ENCODE results near the gene LRCH2.

LRCH2 gene, protein sequence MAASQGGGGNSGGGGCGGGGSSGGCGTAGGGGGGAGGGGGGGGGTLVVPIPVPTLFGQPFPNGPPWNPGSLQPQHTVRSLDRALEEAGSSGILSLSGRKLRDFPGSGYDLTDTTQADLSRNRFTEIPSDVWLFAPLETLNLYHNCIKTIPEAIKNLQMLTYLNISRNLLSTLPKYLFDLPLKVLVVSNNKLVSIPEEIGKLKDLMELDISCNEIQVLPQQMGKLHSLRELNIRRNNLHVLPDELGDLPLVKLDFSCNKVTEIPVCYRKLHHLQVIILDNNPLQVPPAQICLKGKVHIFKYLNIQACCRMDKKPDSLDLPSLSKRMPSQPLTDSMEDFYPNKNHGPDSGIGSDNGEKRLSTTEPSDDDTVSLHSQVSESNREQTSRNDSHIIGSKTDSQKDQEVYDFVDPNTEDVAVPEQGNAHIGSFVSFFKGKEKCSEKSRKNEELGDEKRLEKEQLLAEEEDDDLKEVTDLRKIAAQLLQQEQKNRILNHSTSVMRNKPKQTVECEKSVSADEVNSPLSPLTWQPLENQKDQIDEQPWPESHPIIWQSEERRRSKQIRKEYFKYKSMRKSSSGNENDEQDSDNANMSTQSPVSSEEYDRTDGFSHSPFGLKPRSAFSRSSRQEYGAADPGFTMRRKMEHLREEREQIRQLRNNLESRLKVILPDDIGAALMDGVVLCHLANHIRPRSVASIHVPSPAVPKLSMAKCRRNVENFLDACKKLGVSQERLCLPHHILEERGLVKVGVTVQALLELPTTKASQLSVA

DNA sequence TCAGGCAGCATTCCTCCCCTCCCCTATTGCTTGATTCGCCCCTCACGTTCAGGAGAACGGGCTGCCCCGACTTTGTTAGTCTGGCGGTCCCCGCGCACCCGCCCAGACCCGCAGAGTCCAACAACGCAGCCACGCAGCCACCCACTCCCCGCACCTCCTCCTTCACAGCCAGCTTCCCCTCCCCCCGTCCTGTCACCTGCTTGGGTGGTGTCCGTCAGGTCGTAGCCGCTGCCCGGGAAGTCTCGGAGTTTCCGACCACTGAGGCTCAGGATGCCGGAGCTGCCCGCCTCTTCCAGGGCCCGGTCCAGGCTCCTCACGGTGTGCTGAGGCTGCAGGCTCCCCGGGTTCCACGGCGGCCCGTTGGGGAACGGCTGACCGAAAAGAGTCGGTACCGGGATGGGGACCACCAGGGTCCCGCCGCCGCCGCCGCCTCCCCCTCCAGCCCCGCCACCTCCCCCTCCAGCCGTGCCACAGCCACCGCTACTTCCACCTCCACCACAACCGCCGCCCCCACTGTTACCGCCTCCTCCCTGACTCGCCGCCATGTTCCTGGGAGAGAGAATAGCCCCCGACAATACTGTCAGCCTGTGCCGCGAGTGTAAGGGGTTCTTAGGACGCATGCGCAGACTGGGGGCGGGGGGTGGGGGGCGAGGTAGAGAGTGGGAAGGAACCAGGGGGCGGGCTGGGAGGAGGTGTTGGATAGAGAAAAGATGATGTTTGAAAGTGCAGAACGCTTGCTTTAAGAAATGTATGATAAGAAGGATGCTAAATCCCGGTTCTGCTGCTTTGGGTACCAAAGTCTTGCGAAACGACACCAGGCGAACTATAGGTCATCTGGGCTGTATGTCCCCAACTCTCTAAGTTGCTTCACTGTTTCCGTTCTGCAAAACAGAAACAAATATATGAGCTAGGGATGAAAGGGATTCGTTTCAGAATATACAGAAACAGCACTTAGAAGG is at the start of gene LRCH2:
Gene LRCH2 (minus strand): TSS at position 600 of the 959 bp plus-strand sequence. CDS start 55 bp downstream, at position 545.
- Histone ChIP-seq H3K4me1 (ENCODE audit: control insufficient read depth, insufficient read depth, low read length) (no peaks in the 10 kb centered on the region), H3K9me3 (ENCODE audit: control insufficient read depth, low read length) (no peaks in the 10 kb centered on the region), H3K4me3 (ENCODE audit: low read length) (no peak within 1 kb of the TSS), H3K27me3 (ENCODE audit: control insufficient read depth, insufficient read depth, low read length) (peaks cover 6% of the 10 kb centered on the region), H3K36me3 (ENCODE audit: control insufficient read depth, insufficient read depth, low read length) (no peaks in the 10 kb centered on the region), H3K9ac (ENCODE audit: low read length) (no peak within 1 kb of the TSS)

DNA sequence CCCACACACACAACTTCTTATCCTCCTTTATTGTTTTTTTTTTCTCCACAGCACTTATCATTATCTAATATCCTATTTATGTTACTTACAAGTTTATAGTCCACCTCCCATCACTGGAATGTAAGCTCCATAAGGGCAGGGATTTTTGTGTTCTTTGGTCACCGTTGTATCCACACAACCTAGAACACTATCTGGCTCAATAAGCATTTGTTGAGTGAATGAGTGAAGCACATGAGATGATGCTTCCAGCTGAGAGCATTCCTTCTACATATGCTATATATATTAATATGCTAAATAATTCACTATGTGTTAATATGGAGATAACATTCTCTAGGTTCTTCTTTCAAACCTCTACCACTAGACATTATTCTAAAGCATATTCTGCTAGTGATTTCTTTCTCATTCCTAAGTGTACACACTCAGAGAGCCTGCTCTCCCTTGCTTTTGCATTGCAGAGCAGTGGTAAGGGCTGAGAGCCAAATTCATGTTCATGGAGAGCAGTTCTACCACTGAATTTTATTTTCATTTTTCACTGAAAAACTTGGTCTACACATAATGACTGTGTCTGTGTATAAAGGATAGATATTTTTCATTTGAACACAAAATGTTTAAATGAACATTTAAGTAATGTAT is 35.3 kb upstream of the LRCH2 start:
- no peaks in the 10 kb centered on the region for H3K27me3 ChIP-seq (ENCODE audit: control insufficient read depth, insufficient read depth, low read length)
- H3K9ac ChIP-seq (ENCODE audit: low read length) = no peak overlapping the region
- H3K4me1 ChIP-seq (ENCODE audit: control insufficient read depth, insufficient read depth, low read length) = no peaks in the 10 kb centered on the region

DNA sequence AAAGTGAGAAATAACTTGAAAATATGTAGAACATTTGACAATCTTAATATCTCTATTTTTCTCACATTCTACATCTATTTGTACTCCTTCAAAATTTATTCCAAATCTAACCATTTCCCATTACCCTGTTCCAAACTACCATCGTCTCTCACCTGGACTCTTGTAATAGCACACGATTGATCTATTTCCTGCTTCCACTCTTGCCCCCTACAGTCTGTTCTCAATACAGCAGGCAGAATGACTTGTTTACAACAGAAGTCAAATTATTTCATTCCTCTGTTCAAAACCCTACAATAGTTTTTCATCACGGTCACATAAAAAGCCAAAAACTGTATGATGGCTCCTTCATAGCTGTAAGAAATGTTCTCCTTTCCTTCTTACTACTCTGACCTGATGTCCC is 34.5 kb upstream of the LRCH2 start:
- no peaks in the 10 kb centered on the region for H3K36me3 ChIP-seq (ENCODE audit: control insufficient read depth, insufficient read depth, low read length)
- no peak overlapping the region for H3K9ac ChIP-seq (ENCODE audit: low read length)
- no peaks in the 10 kb centered on the region for H3K27me3 ChIP-seq (ENCODE audit: control insufficient read depth, insufficient read depth, low read length)
- H3K4me3 ChIP-seq (ENCODE audit: low read length) = no peak overlapping the region
- no peaks in the 10 kb centered on the region for H3K9me3 ChIP-seq (ENCODE audit: control insufficient read depth, low read length)
- H3K4me1 ChIP-seq (ENCODE audit: control insufficient read depth, insufficient read depth, low read length) = no peaks in the 10 kb centered on the region

More for the DNA sequence above, 35.3 kb upstream of the LRCH2 start:
- Histone ChIP-seq H3K36me3 (ENCODE audit: control insufficient read depth, insufficient read depth, low read length) (no peaks in the 10 kb centered on the region), H3K9me3 (ENCODE audit: control insufficient read depth, low read length) (no peaks in the 10 kb centered on the region), H3K4me3 (ENCODE audit: low read length) (no peak overlapping the region)

DNA sequence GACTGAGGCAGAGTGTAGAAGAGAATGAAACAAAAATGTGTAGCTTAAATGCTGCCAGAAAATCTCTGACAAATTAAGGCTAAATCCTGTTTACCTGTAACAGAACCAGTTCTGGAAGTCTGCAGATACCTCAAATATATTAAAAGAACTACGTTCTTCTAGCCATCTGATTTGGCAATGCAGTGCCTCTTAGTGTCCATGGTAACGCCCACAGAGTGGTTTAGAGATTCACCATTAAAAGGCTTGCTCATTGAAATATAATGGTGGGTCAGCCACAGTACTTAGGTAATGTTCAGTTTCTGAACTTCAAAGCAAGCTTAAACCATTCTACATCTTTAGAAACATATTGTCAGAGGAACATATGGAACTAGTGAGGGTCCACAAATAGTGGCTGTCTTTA is 32.4 kb upstream of the LRCH2 start:
- Histone ChIP-seq H3K9me3 (ENCODE audit: control insufficient read depth, low read length) (no peaks in the 10 kb centered on the region), H3K27me3 (ENCODE audit: control insufficient read depth, insufficient read depth, low read length) (no peaks in the 10 kb centered on the region), H3K9ac (ENCODE audit: low read length) (no peak overlapping the region), H3K36me3 (ENCODE audit: control insufficient read depth, insufficient read depth, low read length) (no peaks in the 10 kb centered on the region), H3K4me1 (ENCODE audit: control insufficient read depth, insufficient read depth, low read length) (no peaks in the 10 kb centered on the region), H3K4me3 (ENCODE audit: low read length) (no peak overlapping the region)

DNA sequence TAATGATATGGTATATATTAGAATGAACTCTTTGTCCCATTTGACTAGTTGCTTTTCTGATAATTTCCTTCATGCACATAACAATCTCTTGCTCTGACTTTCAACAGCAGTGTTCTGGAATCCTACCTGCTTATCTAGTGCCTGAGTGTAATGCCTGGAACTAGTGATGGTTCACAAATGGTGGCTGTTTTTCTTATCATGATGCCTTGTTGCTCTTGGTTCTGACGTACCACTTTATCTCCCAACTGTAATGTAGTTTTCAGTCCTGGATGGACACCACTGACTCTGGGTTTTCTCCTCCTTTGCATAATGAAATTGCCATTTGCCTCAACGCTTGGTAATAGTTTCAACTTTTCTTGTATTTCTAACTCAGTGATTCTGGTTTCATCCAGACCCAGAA is 30.1 kb upstream of the LRCH2 start:
- no peak overlapping the region for H3K4me3 ChIP-seq (ENCODE audit: low read length)
- no peak overlapping the region for H3K9ac ChIP-seq (ENCODE audit: low read length)
- H3K27me3 ChIP-seq (ENCODE audit: control insufficient read depth, insufficient read depth, low read length) = no peaks in the 10 kb centered on the region
- no peaks in the 10 kb centered on the region for H3K9me3 ChIP-seq (ENCODE audit: control insufficient read depth, low read length)
- H3K36me3 ChIP-seq (ENCODE audit: control insufficient read depth, insufficient read depth, low read length) = no peaks in the 10 kb centered on the region
- no peaks in the 10 kb centered on the region for H3K4me1 ChIP-seq (ENCODE audit: control insufficient read depth, insufficient read depth, low read length)

DNA sequence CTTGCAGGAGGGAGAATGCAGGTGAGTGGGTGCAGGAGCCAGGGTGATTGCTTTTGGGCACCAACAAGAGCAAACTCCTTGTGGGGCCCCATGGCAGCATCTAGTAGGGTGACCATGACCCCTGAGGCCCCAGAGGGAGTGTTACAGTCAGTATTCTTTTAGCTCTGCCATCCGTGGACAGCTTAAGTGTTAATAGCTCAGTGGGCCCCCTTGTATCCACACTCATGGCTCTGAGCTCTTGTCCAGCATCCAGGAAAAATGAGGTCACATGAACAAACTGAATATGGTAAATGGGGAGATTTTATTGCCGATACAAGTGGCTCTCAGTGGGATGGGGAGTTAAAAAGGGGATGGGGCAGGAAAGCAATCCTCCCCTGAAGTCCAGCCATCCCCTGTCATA is 27.3 kb upstream of the LRCH2 start:
- Histone ChIP-seq H3K4me3 (ENCODE audit: low read length) (no peak overlapping the region), H3K36me3 (ENCODE audit: control insufficient read depth, insufficient read depth, low read length) (no peaks in the 10 kb centered on the region), H3K27me3 (ENCODE audit: control insufficient read depth, insufficient read depth, low read length) (no peaks in the 10 kb centered on the region), H3K9ac (ENCODE audit: low read length) (no peak overlapping the region), H3K9me3 (ENCODE audit: control insufficient read depth, low read length) (no peaks in the 10 kb centered on the region), H3K4me1 (ENCODE audit: control insufficient read depth, insufficient read depth, low read length) (no peaks in the 10 kb centered on the region)

DNA sequence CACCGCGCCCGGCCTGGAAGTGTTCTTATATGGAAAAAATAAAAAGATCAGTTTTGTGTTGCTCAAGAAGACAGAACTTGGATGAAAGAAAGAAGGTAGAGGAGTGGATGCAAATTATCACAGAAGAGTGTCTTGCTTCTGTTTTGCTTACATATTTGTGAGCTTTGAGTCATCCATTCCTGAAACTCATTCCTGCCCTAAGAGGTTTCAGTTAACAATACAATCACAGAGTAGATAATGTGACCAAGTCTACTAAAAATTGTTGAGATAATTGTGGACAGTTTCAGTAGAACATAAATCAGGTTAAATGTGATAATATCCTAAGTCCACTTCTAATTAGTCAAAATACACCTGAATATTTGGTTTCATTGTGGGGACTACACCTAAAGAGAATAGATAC is 26.4 kb upstream of the LRCH2 start:
- Histone ChIP-seq H3K36me3 (ENCODE audit: control insufficient read depth, insufficient read depth, low read length) (no peaks in the 10 kb centered on the region), H3K9me3 (ENCODE audit: control insufficient read depth, low read length) (no peaks in the 10 kb centered on the region), H3K4me3 (ENCODE audit: low read length) (no peak overlapping the region), H3K9ac (ENCODE audit: low read length) (no peak overlapping the region), H3K4me1 (ENCODE audit: control insufficient read depth, insufficient read depth, low read length) (no peaks in the 10 kb centered on the region), H3K27me3 (ENCODE audit: control insufficient read depth, insufficient read depth, low read length) (no peaks in the 10 kb centered on the region)

DNA sequence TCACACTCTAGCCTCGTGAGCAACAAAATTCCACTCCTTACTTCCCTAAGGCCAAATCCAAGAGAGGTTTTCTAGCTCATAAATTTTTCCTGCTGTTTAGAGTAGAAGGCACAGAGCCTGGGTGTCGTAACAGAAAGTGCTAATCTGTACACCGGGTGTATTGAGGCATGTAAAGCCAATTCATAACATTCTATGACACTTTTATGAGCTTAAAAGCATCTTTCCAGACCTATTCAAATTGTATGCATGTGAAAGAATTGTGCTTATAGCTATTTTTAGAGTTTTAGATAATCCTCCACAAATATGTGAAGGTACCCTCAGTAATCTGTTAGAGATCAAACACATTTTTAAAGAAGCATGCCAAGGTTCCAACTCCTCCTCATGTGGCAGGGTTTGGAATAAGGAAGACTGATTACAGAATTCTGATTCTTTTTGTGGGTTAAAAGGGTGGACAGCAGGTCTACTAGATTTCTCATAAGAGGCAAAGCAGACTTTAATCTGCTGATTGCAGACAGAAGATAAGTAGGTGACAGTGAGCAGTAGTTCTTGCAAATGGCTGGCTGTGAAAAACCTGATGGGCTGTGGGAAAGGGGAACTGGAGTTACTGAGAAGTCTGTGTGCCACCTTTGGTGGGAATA is 25.5 kb upstream of the LRCH2 start:
- no peak overlapping the region for H3K4me3 ChIP-seq (ENCODE audit: low read length)
- no peak overlapping the region for H3K9ac ChIP-seq (ENCODE audit: low read length)
- no peaks in the 10 kb centered on the region for H3K4me1 ChIP-seq (ENCODE audit: control insufficient read depth, insufficient read depth, low read length)
- H3K9me3 ChIP-seq (ENCODE audit: control insufficient read depth, low read length) = no peaks in the 10 kb centered on the region
- no peaks in the 10 kb centered on the region for H3K36me3 ChIP-seq (ENCODE audit: control insufficient read depth, insufficient read depth, low read length)
- H3K27me3 ChIP-seq (ENCODE audit: control insufficient read depth, insufficient read depth, low read length) = no peaks in the 10 kb centered on the region

DNA sequence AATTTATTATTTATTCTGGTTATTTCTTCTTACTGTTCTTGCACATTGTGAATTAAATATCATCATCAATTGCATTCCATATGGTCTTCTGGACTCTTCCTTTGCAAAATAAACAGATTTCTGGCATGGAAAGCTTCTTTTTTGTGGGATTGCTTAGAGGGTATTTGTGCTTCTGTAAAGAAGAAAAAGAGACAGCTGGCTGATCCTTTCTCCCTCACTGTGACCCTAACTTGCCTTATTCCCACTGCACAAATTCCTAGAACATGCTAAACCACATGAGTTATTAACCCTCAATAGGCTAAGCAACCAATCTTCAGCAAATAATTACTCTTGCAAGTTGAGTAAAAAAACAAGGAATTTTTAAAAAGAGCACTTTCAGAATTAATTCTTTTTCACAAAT is 23.8 kb upstream of the LRCH2 start:
- H3K9me3 ChIP-seq (ENCODE audit: control insufficient read depth, low read length) = no peaks in the 10 kb centered on the region
- H3K27me3 ChIP-seq (ENCODE audit: control insufficient read depth, insufficient read depth, low read length) = no peaks in the 10 kb centered on the region
- H3K36me3 ChIP-seq (ENCODE audit: control insufficient read depth, insufficient read depth, low read length) = no peaks in the 10 kb centered on the region
- no peaks in the 10 kb centered on the region for H3K4me1 ChIP-seq (ENCODE audit: control insufficient read depth, insufficient read depth, low read length)
- no peak overlapping the region for H3K9ac ChIP-seq (ENCODE audit: low read length)
- no peak overlapping the region for H3K4me3 ChIP-seq (ENCODE audit: low read length)

DNA sequence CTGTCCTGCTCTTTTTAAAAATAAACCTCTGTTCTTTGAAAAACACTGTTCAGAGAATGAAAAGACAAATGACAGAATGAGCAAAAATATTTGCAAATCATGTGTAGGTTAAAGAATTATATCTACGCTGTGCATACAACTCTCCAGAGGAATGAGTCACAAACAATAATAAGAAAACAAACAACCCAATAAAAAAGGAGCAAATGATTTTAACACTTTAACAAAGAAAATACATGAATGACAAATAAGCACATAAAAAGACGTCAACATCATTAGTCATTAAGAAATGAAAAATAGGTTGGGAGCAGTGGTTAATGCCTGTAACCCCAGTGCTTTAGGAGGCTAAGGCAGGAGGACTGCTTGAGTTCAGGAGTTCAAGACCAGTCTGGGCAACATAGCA is 21.1 kb upstream of the LRCH2 start:
- Histone ChIP-seq H3K9me3 (ENCODE audit: control insufficient read depth, low read length) (no peaks in the 10 kb centered on the region), H3K27me3 (ENCODE audit: control insufficient read depth, insufficient read depth, low read length) (no peaks in the 10 kb centered on the region), H3K9ac (ENCODE audit: low read length) (no peak overlapping the region), H3K36me3 (ENCODE audit: control insufficient read depth, insufficient read depth, low read length) (no peaks in the 10 kb centered on the region), H3K4me1 (ENCODE audit: control insufficient read depth, insufficient read depth, low read length) (no peaks in the 10 kb centered on the region), H3K4me3 (ENCODE audit: low read length) (no peak overlapping the region)

Measured in mucosa of stomach (tissue), 1 donor.